DOHH2 (cell line): ENCODE data around the gene PDK4.

Experiments used
- H3F3A ChIP-seq: fragments of 200-600 bp; sonication (generic), shearing (Covaris generic); 2 replicates; pipeline ENCODE4 v1.6.0; 2016; ENCODE audit warnings: antibody characterized with exemption, mild to moderate bottlenecking; ENCODE audit not compliant: control insufficient read depth, insufficient read depth
- H3K27ac ChIP-seq: fragments of 200-600 bp; sonication (generic); 2 replicates; pipeline ENCODE4 v1.5.1; 2014; ENCODE audit warnings: low read depth, mild to moderate bottlenecking, low read length, moderate library complexity
- H3K27me3 ChIP-seq: fragments of 200-600 bp; sonication (generic); 2 replicates; pipeline ENCODE4 v1.6.1; 2014; ENCODE audit warnings: mild to moderate bottlenecking, low read length, mixed read lengths; ENCODE audit not compliant: control insufficient read depth
- H3K36me3 ChIP-seq: fragments of 200-600 bp; sonication (generic); 2 replicates; pipeline ENCODE4 v1.6.1; 2014; ENCODE audit warnings: mild to moderate bottlenecking, low read length, moderate library complexity, mixed read lengths; ENCODE audit not compliant: control insufficient read depth
- H3K4me1 ChIP-seq: fragments of 200-600 bp; sonication (generic); 2 replicates; pipeline ENCODE4 v1.6.1; 2014; ENCODE audit warnings: mild to moderate bottlenecking, low read length, mixed read lengths; ENCODE audit not compliant: control insufficient read depth
- H3K4me2 ChIP-seq: fragments of 200-600 bp; sonication (generic); 2 replicates; pipeline ENCODE4 v1.6.0; 2014; ENCODE audit warnings: mild to moderate bottlenecking, low read length, moderate library complexity
- H3K4me3 ChIP-seq: fragments of 200-600 bp; sonication (generic); 2 replicates; pipeline ENCODE4 v1.5.1; 2014; ENCODE audit warnings: mild to moderate bottlenecking, low read length, mixed read lengths
- H3K79me2 ChIP-seq: fragments of 200-600 bp; sonication (generic); 2 replicates; pipeline ENCODE4 v1.6.1; 2014; ENCODE audit warnings: mild to moderate bottlenecking, low read length, mixed read lengths; ENCODE audit not compliant: control insufficient read depth
- H3K9me2 ChIP-seq: fragments of 200-600 bp; sonication (generic); replicated peaks from 2 replicates; pipeline ENCODE4 v1.6.1; 2014; ENCODE audit warnings: mild to moderate bottlenecking, low read length, mixed read lengths; ENCODE audit not compliant: control insufficient read depth
- H3K9me3 ChIP-seq: fragments of 200-600 bp; sonication (generic); 2 replicates; pipeline ENCODE4 v1.6.1; 2014; ENCODE audit warnings: antibody characterized with exemption, low read length, mixed read lengths; ENCODE audit not compliant: control insufficient read depth, insufficient read depth
- H4K20me1 ChIP-seq: fragments of 200-600 bp; sonication (generic); 2 replicates; pipeline ENCODE4 v1.6.0; 2014; ENCODE audit warnings: low read depth, mild to moderate bottlenecking, antibody characterized with exemption, low read length, moderate library complexity; ENCODE audit not compliant: control insufficient read depth, insufficient read depth
- EZH2phosphoT487 ChIP-seq: fragments of 200-600 bp; sonication (generic); IDR thresholded peaks from 2 replicates; pipeline ENCODE4 v1.6.1; 2017; ENCODE audit warnings: borderline replicate concordance, mild to moderate bottlenecking, antibody characterized with exemption, low read length, moderate library complexity, mixed read lengths
- TF ChIP-seq, protein P1 (sequence below): fragments of 200-600 bp; sonication (generic); IDR thresholded peaks from one replicate; pipeline ENCODE4 v1.5.1; 2014; ENCODE audit warnings: antibody characterized with exemption, mild to moderate bottlenecking, low read depth, low read length; ENCODE audit not compliant: poor library complexity, severe bottlenecking

The PDK4 gene

GRCh38 chr7:95549818-95550529 is 46.3 kb downstream of the PDK4 start:
- no peak overlapping the region for H3K27ac ChIP-seq
- H3K4me3 ChIP-seq = no peak overlapping the region
- no peaks in the 10 kb centered on the region for H3K27me3 ChIP-seq
- no peaks in the 10 kb centered on the region for H3K79me2 ChIP-seq
- no peaks in the 10 kb centered on the region for H3K36me3 ChIP-seq
- H3K4me1 ChIP-seq = no peaks in the 10 kb centered on the region
- H3F3A ChIP-seq = no peaks in the 10 kb centered on the region
- no peaks in the 10 kb centered on the region for H3K9me2 ChIP-seq
- H4K20me1 ChIP-seq = no peaks in the 10 kb centered on the region
- H3K4me2 ChIP-seq = no peak overlapping the region
- no peak for TF ChIP-seq EZH2phosphoT487
- TF ChIP-seq, protein P1, sequence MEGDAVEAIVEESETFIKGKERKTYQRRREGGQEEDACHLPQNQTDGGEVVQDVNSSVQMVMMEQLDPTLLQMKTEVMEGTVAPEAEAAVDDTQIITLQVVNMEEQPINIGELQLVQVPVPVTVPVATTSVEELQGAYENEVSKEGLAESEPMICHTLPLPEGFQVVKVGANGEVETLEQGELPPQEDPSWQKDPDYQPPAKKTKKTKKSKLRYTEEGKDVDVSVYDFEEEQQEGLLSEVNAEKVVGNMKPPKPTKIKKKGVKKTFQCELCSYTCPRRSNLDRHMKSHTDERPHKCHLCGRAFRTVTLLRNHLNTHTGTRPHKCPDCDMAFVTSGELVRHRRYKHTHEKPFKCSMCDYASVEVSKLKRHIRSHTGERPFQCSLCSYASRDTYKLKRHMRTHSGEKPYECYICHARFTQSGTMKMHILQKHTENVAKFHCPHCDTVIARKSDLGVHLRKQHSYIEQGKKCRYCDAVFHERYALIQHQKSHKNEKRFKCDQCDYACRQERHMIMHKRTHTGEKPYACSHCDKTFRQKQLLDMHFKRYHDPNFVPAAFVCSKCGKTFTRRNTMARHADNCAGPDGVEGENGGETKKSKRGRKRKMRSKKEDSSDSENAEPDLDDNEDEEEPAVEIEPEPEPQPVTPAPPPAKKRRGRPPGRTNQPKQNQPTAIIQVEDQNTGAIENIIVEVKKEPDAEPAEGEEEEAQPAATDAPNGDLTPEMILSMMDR = no peak
- H3K9me3 ChIP-seq = no peaks in the 10 kb centered on the region

GRCh38 chr7:95547361-95548348 is 48.7 kb downstream of the PDK4 start:
- H4K20me1 ChIP-seq = no peaks in the 10 kb centered on the region
- H3K36me3 ChIP-seq = no peaks in the 10 kb centered on the region
- no peaks in the 10 kb centered on the region for H3F3A ChIP-seq
- H3K27me3 ChIP-seq = no peaks in the 10 kb centered on the region
- H3K79me2 ChIP-seq = no peaks in the 10 kb centered on the region
- TF ChIP-seq EZH2phosphoT487 = no peak
- TF ChIP-seq, protein P1 = no peak
- H3K9me3 ChIP-seq = no peaks in the 10 kb centered on the region
- H3K4me3 ChIP-seq = no peak overlapping the region
- no peak overlapping the region for H3K27ac ChIP-seq
- H3K9me2 ChIP-seq = no peaks in the 10 kb centered on the region
- H3K4me1 ChIP-seq = no peaks in the 10 kb centered on the region
- no peak overlapping the region for H3K4me2 ChIP-seq

- no peaks in the 10 kb centered on the region for H3K79me2 ChIP-seq
- H3K4me3 ChIP-seq = no peak overlapping the region
- H3K36me3 ChIP-seq = no peaks in the 10 kb centered on the region
- H3F3A ChIP-seq = no peaks in the 10 kb centered on the region
- no peak overlapping the region for H3K27ac ChIP-seq
- no peaks in the 10 kb centered on the region for H4K20me1 ChIP-seq
- H3K9me3 ChIP-seq = no peaks in the 10 kb centered on the region
- H3K9me2 ChIP-seq = no peaks in the 10 kb centered on the region
- no peaks in the 10 kb centered on the region for H3K27me3 ChIP-seq
- TF ChIP-seq, protein P1 = no peak
- no peak for TF ChIP-seq EZH2phosphoT487
- no peak overlapping the region for H3K4me2 ChIP-seq
- H3K4me1 ChIP-seq = no peaks in the 10 kb centered on the region
Observed at GRCh38 chr7:95546647-95547046, 49.7 kb downstream of the PDK4 start.
